Keratinocyte (primary cell): ENCODE results near the gene CLMN. TPM values are rescaled to one million over a fixed set of nuclear protein-coding genes. Genes with fewer than 3 reads are reported as not detected.

Experiments used
- DNase-seq: peaks from one replicate; pipeline ENCODE4 v3.0.0-alpha.2; 2011; ENCODE audit warnings: low read depth, missing footprints, low spot score
- FAIRE-seq: peaks from 2 replicates; lab custom pipeline; 2011; peaks lifted over from hg19 to GRCh38; lab: Jason Lieb, UNC
- H2AFZ ChIP-seq: 2 replicates; pipeline ENCODE4 v1.6.0; 2012; ENCODE audit warnings: low read length, control low read depth, inconsistent platforms; ENCODE audit not compliant: control insufficient read depth
- H3K27ac ChIP-seq: 2 replicates; pipeline ENCODE4 v1.5.1; 2011; ENCODE audit warnings: low read length; ENCODE audit not compliant: control insufficient read depth, insufficient read depth
- H3K27me3 ChIP-seq: 3 replicates; pipeline ENCODE4 v1.6.0; 2011; ENCODE audit warnings: low read length; ENCODE audit not compliant: control insufficient read depth, insufficient read depth; ENCODE audit errors: extremely low read depth
- H3K36me3 ChIP-seq, 2 experiments: 2 replicates in 1 of 2; 3 replicates in 1 of 2; pipeline ENCODE4 v1.5.1; 2011; ENCODE audit warnings: low read length in 2 of 2, mild to moderate bottlenecking in 1 of 2; ENCODE audit not compliant: control insufficient read depth in 2 of 2, insufficient read depth in 2 of 2; ENCODE audit errors: extremely low read depth in 1 of 2
- H3K4me1 ChIP-seq: 3 replicates; pipeline ENCODE4 v1.5.1; 2011; ENCODE audit warnings: low read length; ENCODE audit not compliant: control insufficient read depth, insufficient read depth; ENCODE audit errors: extremely low read depth
- H3K4me2 ChIP-seq: 3 replicates; pipeline ENCODE4 v1.6.0; 2011; ENCODE audit warnings: low read depth, low read length; ENCODE audit not compliant: control insufficient read depth, insufficient read depth; ENCODE audit errors: extremely low read depth
- H3K4me3 ChIP-seq, 3 experiments: fragments of 200-600 bp in 1 of 3; sonication (generic) in 1 of 3; 2 replicates in 2 of 3; 3 replicates in 1 of 3; pipeline ENCODE4 v1.5.1; 2011 to 2016; ENCODE audit warnings: low read length in 3 of 3, mild to moderate bottlenecking in 3 of 3, control low read depth in 2 of 3, inconsistent platforms in 1 of 3, low read depth in 1 of 3, mixed read lengths in 1 of 3, mixed run types in 1 of 3, moderate library complexity in 1 of 3; ENCODE audit not compliant: control insufficient read depth in 2 of 3, insufficient read depth in 2 of 3; ENCODE audit errors: extremely low read depth in 1 of 3
- H3K79me2 ChIP-seq: 2 replicates; pipeline ENCODE4 v1.6.0; 2012; ENCODE audit warnings: low read length; ENCODE audit not compliant: control insufficient read depth, insufficient read depth
- H3K9ac ChIP-seq: 3 replicates; pipeline ENCODE4 v1.6.0; 2011; ENCODE audit warnings: low read length; ENCODE audit not compliant: control insufficient read depth, insufficient read depth; ENCODE audit errors: extremely low read depth
- H3K9me1 ChIP-seq: 3 replicates; pipeline ENCODE4 v1.6.0; 2011; ENCODE audit warnings: low read length; ENCODE audit not compliant: control insufficient read depth, insufficient read depth; ENCODE audit errors: extremely low read depth
- H3K9me3 ChIP-seq: 2 replicates; pipeline ENCODE4 v1.5.1; 2012; ENCODE audit warnings: low read depth, low read length; ENCODE audit not compliant: control insufficient read depth
- H4K20me1 ChIP-seq: 3 replicates; pipeline ENCODE4 v1.6.0; 2011; ENCODE audit warnings: low read length; ENCODE audit not compliant: control insufficient read depth, insufficient read depth; ENCODE audit errors: extremely low read depth
- EZH2 ChIP-seq: IDR thresholded peaks from one replicate; pipeline ENCODE4 v1.6.1; 2012; ENCODE audit warnings: inconsistent platforms, mild to moderate bottlenecking, low read length, moderate library complexity
- dilution Hi-C: fragments of 300-500 bp; cut with MboI; formaldehyde crosslinking; loops from one replicate; pipeline ENCODE4 v1.7.0; 2020; ENCODE audit warnings: low sequenced_read_pairs; ENCODE audit not compliant: extremely low pct_ligation_motif_present
- polyA plus RNA-seq, 5 experiments: library from polyadenylated mRNA; depleted of rRNA in 3 of 5; stranded (reverse) in 3 of 5; stranded (forward) in 1 of 5; unstranded in 1 of 5; fragments of >200 nt; gene quantifications; 1 replicate in 1 of 5; 2 replicates in 3 of 5; 3 replicates in 1 of 5; pipeline versions ENCODE4 v1.2.1 to v1.2.3, GENCODE V29; 2011 to 2012; ENCODE audit warnings: missing spikeins in 2 of 5, low read depth in 1 of 5, low replicate concordance in 1 of 5
- TF ChIP-seq, protein P1 (sequence below), 3 experiments: IDR thresholded peaks in 1 of 3; conservative IDR thresholded peaks in 1 of 3; optimal IDR thresholded peaks in 1 of 3; 2 replicates in 2 of 3; 3 replicates in 1 of 3; pipeline versions ENCODE3 to v1.5.1; 2011; ENCODE audit warnings: low read length in 3 of 3, mild to moderate bottlenecking in 3 of 3, moderate library complexity in 2 of 3, control low read depth in 1 of 3, inconsistent platforms in 1 of 3; ENCODE audit not compliant: insufficient read depth in 2 of 3; ENCODE audit errors: extremely low read depth in 1 of 3

The CLMN gene
- polyA plus RNA-seq, 1 donor (not counting 4 experiments of a cell fraction or from before 2014, with no cell fraction given): 6.1 TPM

DNA sequence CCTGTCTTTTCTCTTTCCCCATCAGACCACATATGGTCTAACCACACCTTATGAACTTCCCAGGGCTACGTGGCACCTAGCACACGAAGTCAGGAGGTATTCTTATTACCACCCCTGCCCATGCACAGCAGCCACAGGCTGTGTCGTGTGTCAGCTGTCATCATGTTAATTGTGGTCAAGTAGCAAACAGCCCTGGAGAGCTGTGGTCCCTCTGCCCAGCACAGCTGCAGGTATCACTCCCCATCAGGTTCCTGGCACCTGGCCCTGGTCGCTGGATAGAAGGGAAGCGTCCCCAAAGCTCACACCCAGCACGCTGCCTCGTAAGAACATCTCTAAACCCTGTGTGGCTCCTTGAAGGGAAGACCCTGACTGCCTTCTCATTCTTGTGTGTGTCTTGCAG, 45.4 kb downstream of the CLMN start:
- no peak for DNase-seq
- dilution Hi-C loops: no loop called here
- Histone ChIP-seq H3K27ac (no peak overlapping the region), H3K9me3 (no peaks in the 10 kb centered on the region), H3K36me3 (no peaks in the 10 kb centered on the region), H3K4me1 (no peaks in the 10 kb centered on the region), H3K79me2 (no peaks in the 10 kb centered on the region), H4K20me1 (no peaks in the 10 kb centered on the region), H3K4me2 (no peak overlapping the region), H3K4me3 (no peak overlapping the region), H3K9me1 (no peaks in the 10 kb centered on the region), H3K27me3 (no peaks in the 10 kb centered on the region), H2AFZ (no peak overlapping the region), H3K9ac (no peak overlapping the region)
- TF ChIP-seq EZH2: no peak
- TF ChIP-seq, protein P1, sequence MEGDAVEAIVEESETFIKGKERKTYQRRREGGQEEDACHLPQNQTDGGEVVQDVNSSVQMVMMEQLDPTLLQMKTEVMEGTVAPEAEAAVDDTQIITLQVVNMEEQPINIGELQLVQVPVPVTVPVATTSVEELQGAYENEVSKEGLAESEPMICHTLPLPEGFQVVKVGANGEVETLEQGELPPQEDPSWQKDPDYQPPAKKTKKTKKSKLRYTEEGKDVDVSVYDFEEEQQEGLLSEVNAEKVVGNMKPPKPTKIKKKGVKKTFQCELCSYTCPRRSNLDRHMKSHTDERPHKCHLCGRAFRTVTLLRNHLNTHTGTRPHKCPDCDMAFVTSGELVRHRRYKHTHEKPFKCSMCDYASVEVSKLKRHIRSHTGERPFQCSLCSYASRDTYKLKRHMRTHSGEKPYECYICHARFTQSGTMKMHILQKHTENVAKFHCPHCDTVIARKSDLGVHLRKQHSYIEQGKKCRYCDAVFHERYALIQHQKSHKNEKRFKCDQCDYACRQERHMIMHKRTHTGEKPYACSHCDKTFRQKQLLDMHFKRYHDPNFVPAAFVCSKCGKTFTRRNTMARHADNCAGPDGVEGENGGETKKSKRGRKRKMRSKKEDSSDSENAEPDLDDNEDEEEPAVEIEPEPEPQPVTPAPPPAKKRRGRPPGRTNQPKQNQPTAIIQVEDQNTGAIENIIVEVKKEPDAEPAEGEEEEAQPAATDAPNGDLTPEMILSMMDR (optimal IDR thresholded peaks at IDR 0.05 in 1 of 3, IDR thresholded peaks at IDR 0.05 in 1 of 3, conservative IDR thresholded peaks at IDR 0.05 in 1 of 3; ENCODE audit: extremely low read depth in 1 of 3, insufficient read depth in 2 of 3, low read length in 3 of 3): no peak
- FAIRE-seq: no peak

DNA sequence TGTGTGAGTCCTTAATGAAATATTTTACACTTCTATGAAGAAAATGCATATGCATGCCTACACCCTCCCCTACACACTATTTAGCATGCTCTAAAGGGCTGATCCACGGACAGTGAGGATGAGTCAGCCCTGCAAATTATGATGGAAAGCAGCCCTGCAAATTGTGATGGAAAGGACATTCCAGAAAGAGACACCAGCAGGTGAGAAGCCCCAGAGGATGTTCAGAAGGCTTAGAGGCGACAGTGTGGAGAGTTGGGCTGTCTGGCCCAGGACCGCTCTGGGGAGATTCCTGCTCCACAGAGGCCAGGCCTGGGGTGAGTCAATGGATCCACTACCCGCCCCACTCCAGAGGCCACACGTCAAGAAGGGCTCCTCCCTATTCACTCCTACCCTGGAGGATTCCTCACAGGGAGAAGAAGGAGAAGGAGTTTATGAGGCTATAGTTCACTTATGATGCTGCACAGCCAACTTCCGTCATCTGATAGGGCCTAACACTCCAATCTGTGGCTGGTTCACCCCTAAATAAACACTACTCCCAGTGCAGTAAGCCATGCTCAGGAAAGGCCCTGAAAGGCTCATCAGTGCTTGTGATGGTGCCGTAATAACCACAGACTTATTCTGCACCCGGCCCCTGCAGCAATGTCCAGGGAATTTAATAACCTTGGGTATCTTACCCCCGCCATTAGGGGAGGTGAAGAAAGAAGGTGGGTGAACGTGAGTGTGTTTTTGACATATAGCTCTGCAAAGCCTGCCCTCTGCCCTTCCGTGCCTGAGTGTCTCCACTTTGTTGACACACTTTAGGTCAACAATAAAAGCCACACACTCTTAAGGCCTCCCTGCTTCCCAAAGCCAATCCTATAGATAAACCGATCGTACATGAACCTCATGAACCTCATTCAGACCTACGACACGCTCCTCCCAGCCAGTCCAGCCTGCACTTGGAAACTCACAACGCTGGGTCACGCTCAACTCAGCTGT, 46.4 kb downstream of the CLMN start:
- no peaks in the 10 kb centered on the region for H3K9me1 ChIP-seq
- no peaks in the 10 kb centered on the region for H3K36me3 ChIP-seq
- H3K79me2 ChIP-seq: no peaks in the 10 kb centered on the region
- H3K4me1 ChIP-seq: no peaks in the 10 kb centered on the region
- no peak overlapping the region for H3K4me2 ChIP-seq
- H3K9me3 ChIP-seq: no peaks in the 10 kb centered on the region
- TF ChIP-seq EZH2: no peak
- TF ChIP-seq, protein P1 (optimal IDR thresholded peaks at IDR 0.05 in 1 of 3, IDR thresholded peaks at IDR 0.05 in 1 of 3, conservative IDR thresholded peaks at IDR 0.05 in 1 of 3; ENCODE audit: extremely low read depth in 1 of 3, insufficient read depth in 2 of 3, low read length in 3 of 3): no peak
- H4K20me1 ChIP-seq: no peaks in the 10 kb centered on the region
- H3K4me3 ChIP-seq: no peak overlapping the region
- DNase-seq (no peak), FAIRE-seq (no peak)
- no peak overlapping the region for H3K27ac ChIP-seq
- H2AFZ ChIP-seq: no peak overlapping the region
- dilution Hi-C loops: no loop called here
- no peaks in the 10 kb centered on the region for H3K27me3 ChIP-seq
- H3K9ac ChIP-seq: no peak overlapping the region
